ENCODE results near the gene TUBA8. TPM values are rescaled to one million over a fixed set of nuclear protein-coding genes. Genes with fewer than 3 reads are reported as not detected.
"Not testable (repeated sequence)": the region's sequence is repeated elsewhere in the genome, so short reads cannot be mapped to it uniquely, and the experiment has no call there.

TUBA8 gene
- total RNA-seq, 2 experiments from 2014 or later, result 0.42 to 1.7 TPM

- Mint-ChIP-seq H3K4me1 (no peaks in the 10 kb centered on the region), H3K27ac (no peak overlapping the region), H3K36me3 (no peaks in the 10 kb centered on the region), H3K4me3 (no peak overlapping the region), H3K9me3 (ENCODE audit: low read depth) (no peaks in the 10 kb centered on the region), H3K27me3 (peaks cover 38% of the 10 kb centered on the region)
- no peak for DNase-seq
- ATAC-seq, result no peak
- CTCF ChIA-PET, result no interaction called here
Measured at GRCh38 chr22:18070556-18071306, 39.9 kb upstream of the TUBA8 start.

GRCh38 chr22:18071307-18071967 lies 39.2 kb upstream of the TUBA8 start:
- not testable (repeated sequence) for DNase-seq; H3K27ac Mint-ChIP-seq; H3K4me3 Mint-ChIP-seq; H3K36me3 Mint-ChIP-seq; H3K4me1 Mint-ChIP-seq; H3K9me3 Mint-ChIP-seq (ENCODE audit: low read depth); ATAC-seq
- CTCF ChIA-PET, result interaction anchor here (1.0 kb wide), 1 partner anchor 242 kb away, joined by 3 read pairs; no protein-coding TSS in a partner anchor
- peaks cover 31% of the 10 kb centered on the region for H3K27me3 Mint-ChIP-seq

GRCh38 chr22:18071968-18072310 lies 38.7 kb upstream of the TUBA8 start:
- CTCF ChIA-PET, result interaction anchor here (1.0 kb wide), 1 partner anchor 243 kb away, joined by 3 read pairs; no protein-coding TSS in a partner anchor
- Mint-ChIP-seq H3K27me3 (peaks cover 26% of the 10 kb centered on the region), H3K4me1 (peaks cover 9% of the 10 kb centered on the region), H3K9me3 (ENCODE audit: low read depth) (no peaks in the 10 kb centered on the region), H3K4me3 (no peak overlapping the region), H3K27ac (no peak overlapping the region), H3K36me3 (no peaks in the 10 kb centered on the region)
- ATAC-seq, result no peak
- DNase-seq, result no peak

- H3K4me3 Mint-ChIP-seq, result no peak overlapping the region
- CTCF ChIA-PET, result interaction anchor here (1.0 kb wide), 1 partner anchor 49 kb away, joined by 3 read pairs; the partner anchor contains the start of gene MICAL3
- ATAC-seq (no peak), DNase-seq (no peak)
- peaks cover 13% of the 10 kb centered on the region for H3K4me1 Mint-ChIP-seq
- H3K27ac Mint-ChIP-seq, result no peak overlapping the region
- peaks cover 11% of the 10 kb centered on the region for H3K27me3 Mint-ChIP-seq
- H3K9me3 Mint-ChIP-seq (ENCODE audit: low read depth), result no peaks in the 10 kb centered on the region
- peaks cover under 1% of the 10 kb centered on the region for H3K36me3 Mint-ChIP-seq
Measured at GRCh38 chr22:18073467-18073866, 37.1 kb upstream of the TUBA8 start.

GRCh38 chr22:18073927-18074326 lies 36.7 kb upstream of the TUBA8 start:
- H3K36me3 Mint-ChIP-seq, H3K27ac Mint-ChIP-seq: not testable (repeated sequence)

GRCh38 chr22:18075101-18075719 lies 35.4 kb upstream of the TUBA8 start:
- CTCF ChIA-PET, result interaction anchor here (0.6 to 6.7 kb wide), 33 partner anchors 10 to 446 kb away, joined by 3 to 107 read pairs (median 5); partner anchors contain the start of genes BCL2L13, MICAL3 and USP18
- no peaks in the 10 kb centered on the region for H3K9me3 Mint-ChIP-seq (ENCODE audit: low read depth)
- H3K4me1 Mint-ChIP-seq, result peaks cover 28% of the 10 kb centered on the region
- ATAC-seq, result no peak
- H3K4me3 Mint-ChIP-seq, result no peak overlapping the region
- no peaks in the 10 kb centered on the region for H3K27me3 Mint-ChIP-seq
- no peak for DNase-seq
- H3K27ac Mint-ChIP-seq, result no peak overlapping the region
- H3K36me3 Mint-ChIP-seq, result peaks cover 13% of the 10 kb centered on the region

More at GRCh38 chr22:18073927-18074326, 36.7 kb upstream of the TUBA8 start:
- CTCF ChIA-PET, result interaction anchor here (1.0 to 6.7 kb wide), 4 partner anchors 50 to 332 kb away, joined by 3 to 107 read pairs (median 33); partner anchors contain the start of gene MICAL3
- H3K27me3 Mint-ChIP-seq; ATAC-seq; H3K4me3 Mint-ChIP-seq; H3K9me3 Mint-ChIP-seq (ENCODE audit: low read depth); DNase-seq: not testable (repeated sequence)
- H3K4me1 Mint-ChIP-seq, result peaks cover 17% of the 10 kb centered on the region

GRCh38 chr22:18075720-18076497 lies 34.7 kb upstream of the TUBA8 start:
- CTCF ChIA-PET, result interaction anchor here (0.6 to 6.7 kb wide), 43 partner anchors 10 to 1002 kb away, joined by 3 to 107 read pairs (median 4); partner anchors contain the start of genes BCL2L13, MICAL3 and USP18
- DNase-seq (peak; percentile 46), ATAC-seq (no peak)
- no peak overlapping the region for H3K27ac Mint-ChIP-seq
- peaks cover 19% of the 10 kb centered on the region for H3K36me3 Mint-ChIP-seq
- H3K4me1 Mint-ChIP-seq, result peaks cover 32% of the 10 kb centered on the region
- no peak overlapping the region for H3K4me3 Mint-ChIP-seq
- no peaks in the 10 kb centered on the region for H3K9me3 Mint-ChIP-seq (ENCODE audit: low read depth)
- H3K27me3 Mint-ChIP-seq, result no peaks in the 10 kb centered on the region

GRCh38 chr22:18077087-18077638 lies 33.4 kb upstream of the TUBA8 start:
- ATAC-seq (no peak), DNase-seq (no peak)
- Mint-ChIP-seq H3K36me3 (peaks cover 30% of the 10 kb centered on the region), H3K4me1 (peaks cover 42% of the 10 kb centered on the region), H3K4me3 (peak overlapping the region; percentile 97), H3K27me3 (no peaks in the 10 kb centered on the region), H3K27ac (peak overlapping the region; percentile 100), H3K9me3 (ENCODE audit: low read depth) (no peaks in the 10 kb centered on the region)
- CTCF ChIA-PET, result interaction anchor here (0.9 to 6.7 kb wide), 21 partner anchors 10 to 1003 kb away, joined by 3 to 107 read pairs (median 5); partner anchors contain the start of genes BCL2L13, MICAL3 and USP18

- CTCF ChIA-PET, result interaction anchor here (0.9 to 6.7 kb wide), 12 partner anchors 9 to 439 kb away, joined by 4 to 107 read pairs (median 6); partner anchors contain the start of genes BCL2L13, MICAL3 and USP18
- Mint-ChIP-seq H3K27ac (peak within 1 kb of the TSS; percentile 100), H3K4me1 (peaks cover 46% of the 10 kb centered on the region), H3K9me3 (ENCODE audit: low read depth) (no peaks in the 10 kb centered on the region), H3K4me3 (peak within 1 kb of the TSS; percentile 97), H3K27me3 (no peaks in the 10 kb centered on the region), H3K36me3 (peaks cover 35% of the 10 kb centered on the region)
- peak; percentile 98 for DNase-seq
- peak; percentile 99 for ATAC-seq
Measured at GRCh38 chr22:18077639-18078328, 32.8 kb upstream of the TUBA8 start, which contains the start of gene PEX26. TSS of gene PEX26 (plus strand) at chr22:18077990. CDS start at chr22:18078377, 387 bp downstream.

- peak; percentile 71 for DNase-seq
- peaks cover 46% of the 10 kb centered on the region for H3K4me1 Mint-ChIP-seq
- peak overlapping the region; percentile 97 for H3K4me3 Mint-ChIP-seq
- peaks cover 41% of the 10 kb centered on the region for H3K36me3 Mint-ChIP-seq
- H3K9me3 Mint-ChIP-seq (ENCODE audit: low read depth), result no peaks in the 10 kb centered on the region
- ATAC-seq, result peak; percentile 22
- peak overlapping the region; percentile 100 for H3K27ac Mint-ChIP-seq
- CTCF ChIA-PET, result interaction anchor here (1.3 to 6.7 kb wide), 9 partner anchors 8 to 337 kb away, joined by 4 to 107 read pairs (median 7); no protein-coding TSS in a partner anchor
- no peaks in the 10 kb centered on the region for H3K27me3 Mint-ChIP-seq
Measured at GRCh38 chr22:18078329-18079041, 32.1 kb upstream of the TUBA8 start.

GRCh38 chr22:18079706-18080233 lies 30.8 kb upstream of the TUBA8 start:
- Mint-ChIP-seq H3K4me1 (peaks cover 46% of the 10 kb centered on the region), H3K36me3 (peaks cover 47% of the 10 kb centered on the region), H3K4me3 (peak overlapping the region; percentile 97), H3K27ac (peak overlapping the region; percentile 2), H3K9me3 (ENCODE audit: low read depth) (no peaks in the 10 kb centered on the region), H3K27me3 (no peaks in the 10 kb centered on the region)
- CTCF ChIA-PET, result interaction anchor here (0.9 to 6.7 kb wide), 3 partner anchors 12 to 908 kb away, joined by 3 to 107 read pairs (median 7); no protein-coding TSS in a partner anchor
- no peak for ATAC-seq
- DNase-seq, result no peak

Data from activated CD8-positive, alpha-beta memory T cell treated with anti-CD3 and anti-CD28 coated beads, Interleukin-2, amount 10 ng/mL, durations not matched to agents 7 days and 5 days (primary cell).